Tibial nerve (tissue), 4 donors: ENCODE data around the gene LECT2. TPM values are rescaled to one million over a fixed set of nuclear protein-coding genes. Genes with fewer than 3 reads are reported as not detected.

Source experiments
- DNase-seq, 2 donors: peaks; one replicate each; pipeline ENCODE4 v3.0.0-alpha.2; 2019; ENCODE audit warnings: low spot score in 2 of 2
- H3K27ac ChIP-seq, 4 donors: fragments of 200-600 bp; sonication (generic) in 3 of 4; one replicate each; pipeline ENCODE4 v1.5.1; 2017 to 2019; ENCODE audit warnings: mild to moderate bottlenecking in 1 of 4
- H3K27me3 ChIP-seq, 2 donors: fragments of 200-600 bp; sonication (generic) in 1 of 2; one replicate each; pipeline versions ENCODE4 v1.5.1 to v1.6.0; 2017 to 2019
- H3K36me3 ChIP-seq, 3 donors: fragments of 200-600 bp; sonication (generic); one replicate each; pipeline ENCODE4 v1.5.1; 2018 to 2019
- H3K4me1 ChIP-seq, 4 donors: fragments of 200-600 bp; sonication (generic) in 3 of 4; one replicate each; pipeline ENCODE4 v1.5.1; 2017 to 2019
- H3K4me3 ChIP-seq, 4 donors: fragments of 200-600 bp; sonication (generic) in 3 of 4; one replicate each; pipeline ENCODE4 v1.5.1; 2017 to 2019; ENCODE audit warnings: mild to moderate bottlenecking in 1 of 4, moderate library complexity in 1 of 4
- H3K9me3 ChIP-seq, 4 donors: fragments of 200-600 bp; sonication (generic) in 3 of 4; one replicate each; pipeline ENCODE4 v1.5.1; 2017 to 2019
- EP300 ChIP-seq, 2 donors: sonication (generic); formaldehyde crosslinking; IDR thresholded peaks; one replicate each; pipeline ENCODE4 v1.6.1; 2017; ENCODE audit warnings: antibody characterized with exemption in 2 of 2, mild to moderate bottlenecking in 1 of 2
- POLR2A ChIP-seq, 2 donors: fragments of 450-650 bp; IDR thresholded peaks; one replicate each; pipeline ENCODE4 v1.6.1; 2017; ENCODE audit warnings: antibody characterized with exemption in 2 of 2, mild to moderate bottlenecking in 2 of 2, moderate library complexity in 2 of 2
- WGBS, 2 donors: methylation state at CpG; one replicate each; pipeline ENCODE4 v1.1.5; 2018; 5-methylcytosine and 5-hydroxymethylcytosine counted together
- total RNA-seq, 4 donors: library from RNA; depleted of rRNA; stranded (reverse); fragments of >200 nt; gene quantifications; one replicate each; pipeline ENCODE4 v1.1.0, GENCODE V29; 2016
- TF ChIP-seq, protein P1 (sequence below), 5 experiments: fragments of 200-600 bp in 3 of 5; fragments of 450-650 bp in 2 of 5; sonication (generic) in 3 of 5; IDR thresholded peaks; one replicate each; pipeline ENCODE4 v1.5.1; 2016 to 2019; ENCODE audit warnings: antibody characterized with exemption in 5 of 5, mild to moderate bottlenecking in 3 of 5, moderate library complexity in 2 of 5

The LECT2 gene
- total RNA-seq, 4 donors from 2014 or later, result not detected

GRCh38 chr5:135988546-135988945, 33.8 kb upstream of the LECT2 start:
- Histone ChIP-seq H3K4me1 (peaks cover 0 to 24% (median 2%) of the 10 kb centered on the region in 4 donors), H3K4me3 (no peak overlapping the region), H3K27me3 (no peaks in the 10 kb centered on the region), H3K27ac (no peak overlapping the region), H3K36me3 (no peaks in the 10 kb centered on the region), H3K9me3 (no peaks in the 10 kb centered on the region)
- TF ChIP-seq EP300 (IDR thresholded peaks at IDR 0.05), result no peak
- TF ChIP-seq, protein P1, sequence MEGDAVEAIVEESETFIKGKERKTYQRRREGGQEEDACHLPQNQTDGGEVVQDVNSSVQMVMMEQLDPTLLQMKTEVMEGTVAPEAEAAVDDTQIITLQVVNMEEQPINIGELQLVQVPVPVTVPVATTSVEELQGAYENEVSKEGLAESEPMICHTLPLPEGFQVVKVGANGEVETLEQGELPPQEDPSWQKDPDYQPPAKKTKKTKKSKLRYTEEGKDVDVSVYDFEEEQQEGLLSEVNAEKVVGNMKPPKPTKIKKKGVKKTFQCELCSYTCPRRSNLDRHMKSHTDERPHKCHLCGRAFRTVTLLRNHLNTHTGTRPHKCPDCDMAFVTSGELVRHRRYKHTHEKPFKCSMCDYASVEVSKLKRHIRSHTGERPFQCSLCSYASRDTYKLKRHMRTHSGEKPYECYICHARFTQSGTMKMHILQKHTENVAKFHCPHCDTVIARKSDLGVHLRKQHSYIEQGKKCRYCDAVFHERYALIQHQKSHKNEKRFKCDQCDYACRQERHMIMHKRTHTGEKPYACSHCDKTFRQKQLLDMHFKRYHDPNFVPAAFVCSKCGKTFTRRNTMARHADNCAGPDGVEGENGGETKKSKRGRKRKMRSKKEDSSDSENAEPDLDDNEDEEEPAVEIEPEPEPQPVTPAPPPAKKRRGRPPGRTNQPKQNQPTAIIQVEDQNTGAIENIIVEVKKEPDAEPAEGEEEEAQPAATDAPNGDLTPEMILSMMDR (IDR thresholded peaks at IDR 0.05), result no peak
- no peak for DNase-seq
- 73 to 83% methylated on average over 3 of the region's 3 CpGs for WGBS, 2 donors

GRCh38 chr5:135986891-135987401, 32.2 kb upstream of the LECT2 start:
- Histone ChIP-seq H3K4me3 (no peak overlapping the region), H3K9me3 (no peaks in the 10 kb centered on the region), H3K36me3 (no peaks in the 10 kb centered on the region), H3K4me1 (peaks cover 0 to 14% (median 0%) of the 10 kb centered on the region in 4 donors), H3K27ac (peak overlapping the region in 2 of 4 donors; percentile 50 to 76), H3K27me3 (no peaks in the 10 kb centered on the region)
- WGBS, 2 donors, result 45 to 52% methylated on average over 3 of the region's 3 CpGs
- DNase-seq, result no peak
- TF ChIP-seq EP300 (IDR thresholded peaks at IDR 0.05), result no peak
- TF ChIP-seq, protein P1 (IDR thresholded peaks at IDR 0.05), result no peak
- no peak for TF ChIP-seq POLR2A (IDR thresholded peaks at IDR 0.05)

- Histone ChIP-seq H3K4me3 (no peak overlapping the region), H3K27me3 (no peaks in the 10 kb centered on the region), H3K9me3 (no peaks in the 10 kb centered on the region), H3K4me1 (peaks cover 0 to 14% (median 0%) of the 10 kb centered on the region in 4 donors), H3K27ac (peak overlapping the region in 2 of 4 donors; percentile 50 to 76), H3K36me3 (no peaks in the 10 kb centered on the region)
- TF ChIP-seq POLR2A (IDR thresholded peaks at IDR 0.05) (no peak), EP300 (IDR thresholded peaks at IDR 0.05) (no peak)
- TF ChIP-seq, protein P1 (IDR thresholded peaks at IDR 0.05), result no peak
- 66 to 77% methylated on average over 3 of the region's 3 CpGs for WGBS, 2 donors
- DNase-seq, result no peak
Measured at GRCh38 chr5:135986401-135986800, 31.6 kb upstream of the LECT2 start.

DNA sequence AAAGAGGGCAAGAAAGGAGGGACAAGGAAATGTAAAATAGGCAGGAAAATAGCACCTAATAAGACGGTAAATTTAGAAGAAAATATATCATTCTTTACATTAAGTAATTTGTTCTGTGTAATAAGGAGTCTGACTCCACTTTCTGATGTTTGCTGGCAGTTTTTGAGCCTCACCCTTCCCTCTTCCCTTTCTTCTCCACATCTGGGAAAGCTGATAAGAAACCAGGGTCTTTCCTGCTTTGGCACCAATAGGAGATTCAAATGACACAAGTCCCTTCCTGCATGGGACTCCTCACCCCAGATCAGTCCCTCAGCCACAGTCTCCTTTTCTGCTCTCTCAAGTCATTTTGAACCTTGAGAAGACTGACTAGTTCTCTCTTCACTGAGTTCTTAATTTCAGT, 31.2 kb upstream of the LECT2 start:
- Histone ChIP-seq H3K9me3 (no peaks in the 10 kb centered on the region), H3K36me3 (no peaks in the 10 kb centered on the region), H3K4me1 (peaks cover 0 to 14% (median 0%) of the 10 kb centered on the region in 4 donors), H3K4me3 (no peak overlapping the region), H3K27ac (peak overlapping the region in 2 of 4 donors; percentile 50 to 76), H3K27me3 (no peaks in the 10 kb centered on the region)
- WGBS, 2 donors, result 64 to 75% methylated on average over 1 of the region's 1 CpG
- TF ChIP-seq, protein P1 (IDR thresholded peaks at IDR 0.05), result no peak
- TF ChIP-seq POLR2A (IDR thresholded peaks at IDR 0.05) (no peak), EP300 (IDR thresholded peaks at IDR 0.05) (no peak)
- no peak for DNase-seq

- TF ChIP-seq EP300 (IDR thresholded peaks at IDR 0.05), result no peak
- TF ChIP-seq, protein P1 (IDR thresholded peaks at IDR 0.05), result no peak
- TF ChIP-seq POLR2A (IDR thresholded peaks at IDR 0.05), result no peak
Measured at GRCh38 chr5:135980620-135981019, 25.8 kb upstream of the LECT2 start.

More at GRCh38 chr5:135980620-135981019, 25.8 kb upstream of the LECT2 start:
- Histone ChIP-seq H3K9me3 (no peaks in the 10 kb centered on the region), H3K4me3 (no peak overlapping the region), H3K27ac (no peak overlapping the region), H3K27me3 (no peaks in the 10 kb centered on the region), H3K4me1 (peaks cover 0 to 10% (median 3%) of the 10 kb centered on the region in 4 donors), H3K36me3 (no peaks in the 10 kb centered on the region)
- 56 to 69% methylated on average over 1 of the region's 1 CpG for WGBS, 2 donors
- DNase-seq, result no peak
